GM12875 (cell line): ENCODE results near the gene METTL26.

ENCODE experiments used
- H3K4me3 ChIP-seq: one replicate; pipeline ENCODE4 v1.5.1; 2011; ENCODE audit warnings: low read depth, low read length, control low read depth
- CTCF ChIP-seq: IDR thresholded peaks from 2 replicates; pipeline ENCODE4 v1.5.1; 2011; ENCODE audit warnings: low read depth, mild to moderate bottlenecking, control low read depth, inconsistent platforms, low read length, moderate library complexity, borderline replicate concordance; ENCODE audit not compliant: insufficient read depth

The METTL26 gene

GRCh38 chr16:661184-661821, 25.2 kb upstream of the METTL26 start:
- TF ChIP-seq CTCF = no peak

GRCh38 chr16:660459-661183, 24.5 kb upstream of the METTL26 start:
- TF ChIP-seq CTCF = 0 out of 2 replicates have a peak, but pooled peaks have one; percentile 33
- H3K4me3 ChIP-seq = no peak overlapping the region

More at GRCh38 chr16:661184-661821, 25.2 kb upstream of the METTL26 start:
- H3K4me3 ChIP-seq = no peak overlapping the region

- H3K4me3 ChIP-seq = no peak overlapping the region
- TF ChIP-seq CTCF = no peak
Observed at GRCh38 chr16:660132-660458, 24.0 kb upstream of the METTL26 start.

GRCh38 chr16:659618-660017, 23.5 kb upstream of the METTL26 start:
- no peak for TF ChIP-seq CTCF
- H3K4me3 ChIP-seq = no peak overlapping the region

- no peak overlapping the region for H3K4me3 ChIP-seq
Observed at GRCh38 chr16:658679-659571, 22.8 kb upstream of the METTL26 start.

GRCh38 chr16:657487-657886, 21.4 kb upstream of the METTL26 start:
- TF ChIP-seq CTCF = no peak
- H3K4me3 ChIP-seq = no peak overlapping the region

More at GRCh38 chr16:658679-659571, 22.8 kb upstream of the METTL26 start:
- no peak for TF ChIP-seq CTCF
